ENCODE measurements around the gene PGS1. TPM values are rescaled to one million over a fixed set of nuclear protein-coding genes. Genes with fewer than 3 reads are reported as not detected.
A peak's percentile ranks its signal among the peaks of the same experiment; 100 is the strongest.

Gene PGS1
- total RNA-seq, 2 donors from 2014 or later, result 21.2 to 21.8 TPM

- Histone ChIP-seq H3K36me3 (no peaks in the 10 kb centered on the region), H3K9me3 (no peaks in the 10 kb centered on the region), H3K4me3 (no peak overlapping the region), H3K4me1 (peaks cover 0 to 37% of the 10 kb centered on the region in 2 donors), H3K27ac (peak overlapping the region; percentile 14 to 47), H3K27me3 (no peaks in the 10 kb centered on the region)
- no peak for DNase-seq (ENCODE audit: low spot score)
- TF ChIP-seq CTCF (IDR thresholded peaks at IDR 0.05), result no peak
These were observed 3.7 kb upstream of the PGS1 start for GRCh38 chr17:78374631-78375274.

GRCh38 chr17:78375401-78376151 is 2.9 kb upstream of the PGS1 start:
- H3K27me3 ChIP-seq, result no peaks in the 10 kb centered on the region
- TF ChIP-seq CTCF (IDR thresholded peaks at IDR 0.05), result no peak
- no peak overlapping the region for H3K4me3 ChIP-seq
- peak overlapping the region; percentile 14 to 47 for H3K27ac ChIP-seq
- H3K9me3 ChIP-seq, result no peaks in the 10 kb centered on the region
- DNase-seq (ENCODE audit: low spot score), result no peak
- H3K36me3 ChIP-seq, result no peaks in the 10 kb centered on the region
- H3K4me1 ChIP-seq, result peaks cover 0 to 45% of the 10 kb centered on the region in 2 donors

GRCh38 chr17:78376161-78376560 is 2.3 kb upstream of the PGS1 start:
- Histone ChIP-seq H3K27ac (peak overlapping the region in 1 of 2 donors; percentile 42), H3K4me1 (peaks cover 0 to 51% of the 10 kb centered on the region in 2 donors), H3K4me3 (no peak overlapping the region), H3K9me3 (no peaks in the 10 kb centered on the region), H3K36me3 (no peaks in the 10 kb centered on the region), H3K27me3 (no peaks in the 10 kb centered on the region)
- no peak for TF ChIP-seq CTCF (IDR thresholded peaks at IDR 0.05)
- DNase-seq (ENCODE audit: low spot score), result no peak

- DNase-seq (ENCODE audit: low spot score), result no peak
- peak overlapping the region; percentile 89 to 96 for H3K4me3 ChIP-seq
- H3K4me1 ChIP-seq, result peaks cover 0 to 66% of the 10 kb centered on the region in 2 donors
- peak overlapping the region; percentile 83 to 88 for H3K27ac ChIP-seq
- H3K36me3 ChIP-seq, result no peaks in the 10 kb centered on the region
- no peaks in the 10 kb centered on the region for H3K9me3 ChIP-seq
- TF ChIP-seq CTCF (IDR thresholded peaks at IDR 0.05), result no peak
- no peaks in the 10 kb centered on the region for H3K27me3 ChIP-seq
These were observed 608 bp upstream of the PGS1 start for GRCh38 chr17:78377858-78378224.

- no peak for TF ChIP-seq CTCF (IDR thresholded peaks at IDR 0.05)
- Histone ChIP-seq H3K4me3 (peak overlapping the region; percentile 89 to 96), H3K9me3 (no peaks in the 10 kb centered on the region), H3K27ac (peak overlapping the region; percentile 83 to 88), H3K36me3 (no peaks in the 10 kb centered on the region), H3K4me1 (peaks cover 0 to 76% of the 10 kb centered on the region in 2 donors), H3K27me3 (no peaks in the 10 kb centered on the region)
- DNase-seq (ENCODE audit: low spot score), result no peak
These were observed 662 bp downstream of the PGS1 start for GRCh38 chr17:78379131-78379491.
